Uterus (tissue), 4 donors: ENCODE data around the gene ADCY7. TPM values are rescaled to one million over a fixed set of nuclear protein-coding genes. Genes with fewer than 3 reads are reported as not detected.

Experiments used
- DNase-seq, 2 donors: peaks; one replicate each; pipeline ENCODE4 v3.0.0-alpha.2; 2019 to 2020
- H3K27ac ChIP-seq, 2 donors: fragments of 200-600 bp; sonication (generic); 1 replicate in 1 of 2; 2 replicates in 1 of 2; pipeline ENCODE4 v1.5.1; 2016 to 2018
- H3K27me3 ChIP-seq, 2 donors: fragments of 200-600 bp; sonication (generic); one replicate each; pipeline ENCODE4 v1.5.1; 2018 to 2019; ENCODE audit warnings: control low read depth in 1 of 2
- H3K36me3 ChIP-seq, 2 donors: fragments of 200-600 bp; sonication (generic); one replicate each; pipeline ENCODE4 v1.5.1; 2019; ENCODE audit warnings: control low read depth in 1 of 2
- H3K4me1 ChIP-seq, 2 donors: fragments of 200-600 bp; sonication (generic); one replicate each; pipeline ENCODE4 v1.5.1; 2018 to 2019; ENCODE audit warnings: control low read depth in 1 of 2
- H3K4me3 ChIP-seq, 2 donors: fragments of 200-600 bp; sonication (generic); 1 replicate in 1 of 2; 2 replicates in 1 of 2; pipeline ENCODE4 v1.5.1; 2018 to 2019; ENCODE audit warnings: mild to moderate bottlenecking in 1 of 2
- H3K9me3 ChIP-seq, 2 donors: fragments of 200-600 bp; sonication (generic); one replicate each; pipeline ENCODE4 v1.5.1; 2019; ENCODE audit warnings: control low read depth in 1 of 2
- CTCF ChIP-seq, 4 experiments: fragments of 200-600 bp in 2 of 4; fragments of 450-650 bp in 2 of 4; sonication (generic) in 2 of 4; IDR thresholded peaks; one replicate each; pipeline ENCODE4 v1.5.1; 2016 to 2019; ENCODE audit warnings: antibody characterized with exemption in 4 of 4, mild to moderate bottlenecking in 2 of 4, moderate library complexity in 1 of 4
- POLR2A ChIP-seq, 2 donors: fragments of 450-650 bp; IDR thresholded peaks; one replicate each; pipeline ENCODE4 v1.6.1; 2016; ENCODE audit warnings: antibody characterized with exemption in 2 of 2, mild to moderate bottlenecking in 1 of 2, moderate library complexity in 1 of 2
- intact Hi-C: fragments of 100-400 bp; cut with DNase I; formaldehyde crosslinking; loops from one replicate; pipeline ENCODE4 v1.15.1; 2023; ENCODE audit warnings: low total_unique reads
- total RNA-seq, 4 donors: library from RNA; depleted of rRNA in 3 of 4; stranded (reverse); fragments of >200 nt in 3 of 4; gene quantifications; one replicate each; pipeline versions ENCODE4 v1.1.0 to v1.2.4, GENCODE V29; 2014 to 2023
- donor health status: DM: yes; HTN: yes; CAD: no.

Gene ADCY7
- total RNA-seq, 4 donors from 2014 or later = 3.3 to 25.9 (median 6.6) TPM

DNA sequence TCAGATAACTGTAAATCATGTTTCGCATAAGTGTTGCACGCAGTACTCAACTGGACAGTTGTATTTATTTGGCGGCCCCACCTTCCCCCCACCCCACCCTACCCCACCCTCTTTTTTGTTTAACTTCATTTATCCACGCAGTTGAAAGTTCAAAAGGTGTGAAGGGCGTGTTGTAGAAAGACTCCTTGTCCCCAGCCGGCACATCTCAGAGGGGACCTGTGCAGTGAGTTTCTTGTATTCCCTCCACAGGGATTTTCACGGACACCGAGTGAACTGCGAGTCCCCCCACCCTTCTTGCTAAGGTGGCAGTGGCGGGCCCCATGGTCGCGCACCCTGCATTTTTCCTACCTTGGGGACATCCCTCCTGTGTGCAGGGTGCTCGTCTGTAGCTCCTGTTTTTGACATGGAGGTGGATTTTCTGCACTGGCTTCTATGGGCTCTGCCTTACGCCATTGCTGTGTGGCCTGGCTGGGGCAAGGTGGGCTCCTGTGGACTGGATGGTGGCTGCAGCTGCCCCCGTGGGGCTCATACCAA lies 36.2 kb downstream of the ADCY7 start:
- TF ChIP-seq POLR2A (IDR thresholded peaks at IDR 0.05) (no peak), CTCF (IDR thresholded peaks at IDR 0.05) (no peak)
- DNase-seq = peak; percentile 7
- Histone ChIP-seq H3K9me3 (no peaks in the 10 kb centered on the region), H3K27ac (no peak overlapping the region), H3K4me1 (no peaks in the 10 kb centered on the region), H3K27me3 (no peaks in the 10 kb centered on the region), H3K36me3 (no peaks in the 10 kb centered on the region), H3K4me3 (no peak overlapping the region)
- intact Hi-C loops = no loop called here

GRCh38 chr16:50303041-50303604 lies 36.8 kb downstream of the ADCY7 start:
- DNase-seq = peak; percentile 2 to 5
- H3K36me3 ChIP-seq = no peaks in the 10 kb centered on the region
- no peak for TF ChIP-seq CTCF (IDR thresholded peaks at IDR 0.05)
- TF ChIP-seq POLR2A (IDR thresholded peaks at IDR 0.05) = no peak
- no peaks in the 10 kb centered on the region for H3K9me3 ChIP-seq
- H3K4me1 ChIP-seq = no peaks in the 10 kb centered on the region
- intact Hi-C loops = no loop called here
- no peak overlapping the region for H3K27ac ChIP-seq
- no peaks in the 10 kb centered on the region for H3K27me3 ChIP-seq
- no peak overlapping the region for H3K4me3 ChIP-seq

DNA sequence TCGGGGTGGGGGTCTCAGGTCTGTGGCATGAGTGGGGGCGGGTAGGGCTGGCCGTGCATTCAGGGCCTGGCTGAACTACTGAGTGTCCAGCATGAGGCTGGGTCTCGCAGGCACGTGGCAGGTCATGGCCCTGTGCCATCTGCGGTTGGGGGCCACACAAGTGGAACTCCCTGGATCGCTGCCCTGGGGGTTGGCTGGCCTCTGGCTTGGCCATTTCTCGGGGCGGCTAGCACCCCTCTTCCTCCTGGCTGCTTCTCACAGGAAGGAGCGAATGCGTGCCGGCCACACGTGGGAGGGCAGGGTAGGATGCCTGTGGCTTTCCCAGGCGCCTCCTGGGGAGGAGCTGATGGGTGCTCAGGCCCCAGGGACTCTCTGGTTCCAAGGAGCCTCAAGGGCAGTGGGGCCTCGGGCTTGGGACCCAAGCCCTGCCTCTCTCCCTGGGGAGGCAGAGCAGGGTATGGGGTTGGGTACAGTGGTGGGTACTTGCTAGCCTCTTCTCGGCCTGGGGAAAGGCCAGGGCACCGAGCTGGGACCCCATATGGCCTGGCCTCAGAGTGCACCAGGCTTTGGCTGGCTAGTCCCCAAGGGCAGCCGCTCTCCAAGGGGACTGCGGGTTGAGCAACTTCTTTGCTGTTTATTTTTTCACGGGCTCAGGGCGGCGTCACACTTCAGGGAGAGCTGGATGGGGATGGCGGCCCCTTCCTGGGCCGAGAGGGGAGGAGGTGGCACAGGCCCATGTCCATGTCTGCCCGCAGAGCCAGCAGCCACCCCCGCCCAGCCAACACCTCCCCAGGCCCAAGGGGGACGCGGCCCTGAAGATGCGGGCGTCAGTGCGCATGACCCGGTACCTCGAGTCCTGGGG lies 37.5 kb downstream of the ADCY7 start:
- Histone ChIP-seq H3K36me3 (no peaks in the 10 kb centered on the region), H3K4me1 (no peaks in the 10 kb centered on the region), H3K27me3 (no peaks in the 10 kb centered on the region), H3K27ac (no peak overlapping the region), H3K4me3 (no peak overlapping the region), H3K9me3 (no peaks in the 10 kb centered on the region)
- TF ChIP-seq CTCF (IDR thresholded peaks at IDR 0.05) (no peak), POLR2A (IDR thresholded peaks at IDR 0.05) (no peak)
- intact Hi-C loops = no loop called here
- peak; percentile 10 to 12 for DNase-seq

DNA sequence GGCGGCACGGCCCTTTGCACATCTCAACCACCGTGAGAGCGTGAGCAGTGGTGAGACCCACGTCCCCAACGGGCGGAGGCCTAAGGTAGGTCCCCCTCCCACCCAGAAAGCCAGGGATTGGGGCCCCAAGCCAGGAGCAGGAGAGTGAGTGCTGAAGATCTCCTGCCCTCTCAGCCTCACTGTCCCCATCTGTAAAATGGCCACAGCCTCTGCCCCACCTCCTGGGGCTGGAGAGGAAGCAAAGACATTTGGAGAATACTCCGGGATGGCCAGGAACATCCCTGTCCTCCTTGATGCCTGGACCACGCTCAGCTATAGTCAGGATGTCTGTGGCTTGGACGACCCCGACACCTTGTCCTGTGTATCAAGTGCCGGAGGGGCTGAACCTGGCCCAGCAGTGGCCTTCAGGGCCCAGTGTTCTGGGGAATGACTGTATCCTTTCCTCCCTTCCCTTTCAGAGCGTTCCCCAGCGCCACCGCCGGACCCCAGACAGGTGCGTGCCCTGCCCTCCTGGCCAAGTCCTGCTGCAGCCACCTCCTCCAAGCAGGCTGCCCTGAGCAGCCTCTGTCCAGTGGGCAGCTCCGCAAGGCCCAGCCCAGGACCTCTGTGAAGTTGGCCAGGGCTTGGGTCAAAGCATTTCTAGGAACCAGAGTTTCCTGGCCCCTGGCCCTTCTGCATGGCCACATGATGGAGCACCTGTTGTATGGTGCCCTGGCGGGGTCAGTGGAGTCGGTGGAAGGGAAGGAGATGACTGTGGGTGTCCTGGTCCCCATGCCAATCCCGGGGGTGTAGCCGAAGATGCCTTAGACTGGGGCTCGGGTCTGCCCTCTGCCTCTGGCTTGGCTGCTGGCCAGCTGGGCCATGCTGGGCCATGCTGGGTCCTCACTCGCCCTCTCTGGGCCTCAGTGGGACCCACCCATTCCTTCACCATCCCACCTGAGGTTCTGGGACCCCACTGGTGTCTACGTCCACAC lies 38.4 kb downstream of the ADCY7 start:
- no peaks in the 10 kb centered on the region for H3K9me3 ChIP-seq
- intact Hi-C loops = no loop called here
- no peak overlapping the region for H3K27ac ChIP-seq
- DNase-seq = peak; percentile 9 to 10
- TF ChIP-seq CTCF (IDR thresholded peaks at IDR 0.05) = no peak
- TF ChIP-seq POLR2A (IDR thresholded peaks at IDR 0.05) = no peak
- no peaks in the 10 kb centered on the region for H3K27me3 ChIP-seq
- no peaks in the 10 kb centered on the region for H3K36me3 ChIP-seq
- H3K4me1 ChIP-seq = no peaks in the 10 kb centered on the region
- no peak overlapping the region for H3K4me3 ChIP-seq
